GM12878 (cell line): ENCODE results near the gene SNAPC4. TPM values are rescaled to one million over a fixed set of nuclear protein-coding genes. Genes with fewer than 3 reads are reported as not detected.

ENCODE experiments used
- ETV6 ChIP-seq, 2 experiments: fragments of 450-650 bp in 1 of 2; IDR thresholded peaks in 1 of 2; conservative IDR thresholded peaks in 1 of 2; 2 replicates each; pipeline ENCODE4 v1.6.1; 2014; ENCODE audit warnings: antibody characterized with exemption in 1 of 2, borderline replicate concordance in 1 of 2, low read depth in 1 of 2, mild to moderate bottlenecking in 1 of 2, moderate library complexity in 1 of 2
- JUNB ChIP-seq: IDR thresholded peaks from 2 replicates; pipeline ENCODE4 v1.6.1; 2016; ENCODE audit warnings: antibody characterized with exemption, mild to moderate bottlenecking
- PAX5 ChIP-seq: IDR thresholded peaks from 2 replicates; pipeline ENCODE4 v1.6.1; 2011; ENCODE audit warnings: low read depth, low read length, borderline replicate concordance
- REST ChIP-seq: IDR thresholded peaks from 2 replicates; pipeline ENCODE4 v1.6.1; 2012; ENCODE audit warnings: mild to moderate bottlenecking, low read depth, low read length
- SREBF1 ChIP-seq: IDR thresholded peaks from 2 replicates; pipeline ENCODE4 v1.6.1; 2012; ENCODE audit warnings: mild to moderate bottlenecking, low read length
- TCF3 ChIP-seq: IDR thresholded peaks from 2 replicates; pipeline ENCODE4 v1.6.1; 2012; ENCODE audit warnings: low read depth, mild to moderate bottlenecking, low read length, borderline replicate concordance; ENCODE audit not compliant: insufficient read depth
- ZZZ3 ChIP-seq: IDR thresholded peaks from 2 replicates; pipeline ENCODE4 v1.6.1; 2011; ENCODE audit warnings: low read depth; ENCODE audit not compliant: control insufficient read depth, insufficient read length
- polyA plus RNA-seq, 11 experiments: library from polyadenylated mRNA; depleted of rRNA in 4 of 11; unstranded in 6 of 11; stranded (reverse) in 5 of 11; fragments of >200 nt; fragmentation: Nextera tagmentation in 4 of 11; fragmentation: Illumina TruSeq in 1 of 11; extraction: Ambion mirVana in 4 of 11; extraction: Trizol in 1 of 11; gene quantifications; 1 replicate in 1 of 11; 2 replicates in 10 of 11; pipeline versions ENCODE4 v1.2.1 to v1.2.3, GENCODE V29; 2011 to 2016; ENCODE audit warnings: inconsistent platforms in 2 of 11, missing spikeins in 2 of 11, low read depth in 1 of 11
- total RNA-seq, 4 experiments: library from RNA; depleted of rRNA in 3 of 4; stranded (reverse); fragments of >200 nt in 3 of 4; fragmentation: Illumina TruSeq in 1 of 4; extraction: Trizol in 1 of 4; gene quantifications; 2 replicates each; pipeline versions ENCODE4 v1.2.1 to v1.2.3, GENCODE V29; 2013 to 2021
- TF ChIP-seq, protein P1 (sequence below): fragments of 450-650 bp; IDR thresholded peaks from 2 replicates; pipeline ENCODE4 v1.6.1; 2017; ENCODE audit warnings: mild to moderate bottlenecking, moderate library complexity

Gene SNAPC4
- total and polyA plus RNA-seq, 10 of the 15 experiments (the other 5 are each of a cell fraction or from before 2014, with no cell fraction given) = 0.42 to 19.8 (median 7.0) TPM

- no peak for TF ChIP-seq REST
- TF ChIP-seq, protein P1, sequence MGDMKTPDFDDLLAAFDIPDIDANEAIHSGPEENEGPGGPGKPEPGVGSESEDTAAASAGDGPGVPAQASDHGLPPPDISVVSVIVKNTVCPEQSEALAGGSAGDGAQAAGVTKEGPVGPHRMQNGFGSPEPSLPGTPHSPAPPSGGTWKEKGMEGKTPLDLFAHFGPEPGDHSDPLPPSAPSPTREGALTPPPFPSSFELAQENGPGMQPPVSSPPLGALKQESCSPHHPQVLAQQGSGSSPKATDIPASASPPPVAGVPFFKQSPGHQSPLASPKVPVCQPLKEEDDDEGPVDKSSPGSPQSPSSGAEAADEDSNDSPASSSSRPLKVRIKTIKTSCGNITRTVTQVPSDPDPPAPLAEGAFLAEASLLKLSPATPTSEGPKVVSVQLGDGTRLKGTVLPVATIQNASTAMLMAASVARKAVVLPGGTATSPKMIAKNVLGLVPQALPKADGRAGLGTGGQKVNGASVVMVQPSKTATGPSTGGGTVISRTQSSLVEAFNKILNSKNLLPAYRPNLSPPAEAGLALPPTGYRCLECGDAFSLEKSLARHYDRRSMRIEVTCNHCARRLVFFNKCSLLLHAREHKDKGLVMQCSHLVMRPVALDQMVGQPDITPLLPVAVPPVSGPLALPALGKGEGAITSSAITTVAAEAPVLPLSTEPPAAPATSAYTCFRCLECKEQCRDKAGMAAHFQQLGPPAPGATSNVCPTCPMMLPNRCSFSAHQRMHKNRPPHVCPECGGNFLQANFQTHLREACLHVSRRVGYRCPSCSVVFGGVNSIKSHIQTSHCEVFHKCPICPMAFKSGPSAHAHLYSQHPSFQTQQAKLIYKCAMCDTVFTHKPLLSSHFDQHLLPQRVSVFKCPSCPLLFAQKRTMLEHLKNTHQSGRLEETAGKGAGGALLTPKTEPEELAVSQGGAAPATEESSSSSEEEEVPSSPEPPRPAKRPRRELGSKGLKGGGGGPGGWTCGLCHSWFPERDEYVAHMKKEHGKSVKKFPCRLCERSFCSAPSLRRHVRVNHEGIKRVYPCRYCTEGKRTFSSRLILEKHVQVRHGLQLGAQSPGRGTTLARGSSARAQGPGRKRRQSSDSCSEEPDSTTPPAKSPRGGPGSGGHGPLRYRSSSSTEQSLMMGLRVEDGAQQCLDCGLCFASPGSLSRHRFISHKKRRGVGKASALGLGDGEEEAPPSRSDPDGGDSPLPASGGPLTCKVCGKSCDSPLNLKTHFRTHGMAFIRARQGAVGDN = no peak
- no peak for TF ChIP-seq PAX5
- TF ChIP-seq ETV6 (conservative IDR thresholded peaks at IDR 0.05 in 1 of 2, IDR thresholded peaks at IDR 0.05 in 1 of 2; ENCODE audit: borderline replicate concordance in 1 of 2, low read depth in 1 of 2) = no peak
- TF ChIP-seq JUNB = no peak
- TF ChIP-seq ZZZ3 = no peak
- no peak for TF ChIP-seq SREBF1
- no peak for TF ChIP-seq TCF3
These were observed 41.3 kb upstream of the SNAPC4 start (continued) for GRCh38 chr9:136441191-136441680.
